HFFc6 (cell line): ENCODE data around the gene KISS1R. TPM values are rescaled to one million over a fixed set of nuclear protein-coding genes. Genes with fewer than 3 reads are reported as not detected.

Source experiments
- DNase-seq: peaks from one replicate; pipeline ENCODE4 v3.0.0-alpha.2; 2018
- H3K27ac Mint-ChIP-seq: 2 replicates; pipeline ENCODE4 v1.8.0; 2020; ENCODE audit warnings: mild to moderate bottlenecking, mixed read lengths
- H3K27me3 Mint-ChIP-seq: 2 replicates; pipeline ENCODE4 v1.8.0; 2021; ENCODE audit warnings: mild to moderate bottlenecking, moderate library complexity, mixed read lengths; ENCODE audit not compliant: insufficient read depth
- H3K36me3 Mint-ChIP-seq: 2 replicates; pipeline ENCODE4 v1.8.0; 2021; ENCODE audit warnings: low read depth, mixed read lengths
- H3K4me1 Mint-ChIP-seq: 2 replicates; pipeline ENCODE4 v1.8.0; 2020; ENCODE audit warnings: low read depth, mixed read lengths
- H3K4me3 Mint-ChIP-seq: 2 replicates; pipeline ENCODE4 v1.8.0; 2020; ENCODE audit warnings: mild to moderate bottlenecking, moderate library complexity, mixed read lengths
- H3K9me3 Mint-ChIP-seq: 2 replicates; pipeline ENCODE4 v1.8.0; 2020; ENCODE audit warnings: mild to moderate bottlenecking, mixed read lengths
- CTCF ChIP-seq: fragments of 200-600 bp; sonication (generic); IDR thresholded peaks from 2 replicates; pipeline ENCODE4 v1.5.0; 2021; ENCODE audit warnings: antibody characterized with exemption, mild to moderate bottlenecking
- total RNA-seq, 6 experiments: library from RNA; stranded (reverse); fragmentation: NEBNext Ultra II Directional; extraction: Animal tissue kit (Norgen Biotek cat#: 25700); gene quantifications; 2 replicates in 1 of 6; 3 replicates in 5 of 6; pipeline ENCODE4 v1.2.3, GENCODE V29; 2021

KISS1R gene
- total RNA-seq, 6 experiments from 2014 or later = not detected

DNA sequence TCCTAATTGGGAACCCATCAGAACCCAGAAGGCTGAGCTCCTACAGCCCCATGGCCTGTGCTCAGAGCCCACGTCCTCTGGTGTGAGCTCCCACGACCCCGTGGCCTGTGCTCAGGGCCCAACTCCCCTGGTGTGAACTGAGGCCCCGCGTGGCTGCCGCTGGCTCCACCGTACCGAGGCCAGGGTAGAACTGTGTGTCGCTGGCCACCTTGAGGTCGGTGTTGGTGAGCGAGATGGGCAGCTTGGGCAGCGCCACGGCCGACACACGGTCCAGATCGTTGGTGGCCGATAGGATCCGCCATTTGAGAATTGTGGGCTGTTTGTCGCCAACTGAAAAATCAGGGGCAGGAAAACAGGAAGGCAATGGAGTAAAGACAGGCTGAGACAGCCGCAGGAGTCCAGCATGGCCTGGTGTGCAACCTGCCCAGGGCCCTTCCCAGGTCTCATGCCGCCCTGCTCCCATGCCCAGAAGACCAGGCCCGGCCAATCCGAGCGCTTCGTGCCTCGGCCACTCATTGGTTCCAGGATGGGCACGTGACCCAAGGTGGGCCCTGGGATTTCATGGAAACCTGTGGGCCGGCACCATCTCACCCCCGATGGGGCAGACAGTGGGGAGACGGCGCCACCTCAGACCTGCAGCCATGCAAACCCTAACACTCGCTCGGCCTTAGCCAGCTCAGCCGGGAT is 35.6 kb upstream of the KISS1R start:
- no peak overlapping the region for H3K27ac Mint-ChIP-seq
- TF ChIP-seq CTCF = no peak
- peaks cover 17% of the 10 kb centered on the region for H3K36me3 Mint-ChIP-seq
- H3K27me3 Mint-ChIP-seq = no peaks in the 10 kb centered on the region
- no peaks in the 10 kb centered on the region for H3K9me3 Mint-ChIP-seq
- DNase-seq = no peak
- no peaks in the 10 kb centered on the region for H3K4me1 Mint-ChIP-seq
- no peak overlapping the region for H3K4me3 Mint-ChIP-seq

DNA sequence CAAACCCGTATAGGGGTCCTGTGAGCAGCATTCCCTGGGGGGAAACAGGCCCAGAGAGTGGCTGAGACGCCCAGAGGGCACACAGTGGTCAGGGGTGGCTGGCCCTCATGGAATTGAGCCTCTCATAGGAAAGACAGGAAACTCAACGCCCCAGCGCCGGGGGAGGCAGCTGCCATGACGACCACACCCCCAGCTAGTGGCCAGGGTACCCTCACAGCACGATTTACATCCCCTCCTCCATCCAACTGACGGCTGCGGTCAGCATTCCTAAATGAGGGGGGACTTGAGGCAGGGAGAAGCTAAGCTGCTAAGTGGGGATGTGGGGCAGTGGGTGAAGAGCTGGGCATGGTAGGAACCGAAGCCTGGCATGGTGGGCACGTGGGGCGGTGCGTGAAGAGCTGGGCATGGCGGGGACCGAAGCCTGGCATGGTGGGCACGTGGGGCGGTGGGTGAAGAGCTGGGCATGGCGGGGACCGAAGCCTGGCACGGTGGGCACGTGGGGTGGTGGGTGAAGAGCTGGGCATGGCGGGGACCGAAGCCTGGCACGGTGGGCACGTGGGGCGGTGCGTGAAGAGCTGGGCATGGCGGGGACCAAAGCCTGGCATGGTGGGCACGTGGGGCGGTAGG is 34.1 kb upstream of the KISS1R start:
- Mint-ChIP-seq H3K9me3 (no peaks in the 10 kb centered on the region), H3K4me3 (no peak overlapping the region), H3K36me3 (peaks cover 17% of the 10 kb centered on the region), H3K27me3 (no peaks in the 10 kb centered on the region), H3K4me1 (no peaks in the 10 kb centered on the region), H3K27ac (no peak overlapping the region)
- TF ChIP-seq CTCF = no peak
- DNase-seq = no peak

DNA sequence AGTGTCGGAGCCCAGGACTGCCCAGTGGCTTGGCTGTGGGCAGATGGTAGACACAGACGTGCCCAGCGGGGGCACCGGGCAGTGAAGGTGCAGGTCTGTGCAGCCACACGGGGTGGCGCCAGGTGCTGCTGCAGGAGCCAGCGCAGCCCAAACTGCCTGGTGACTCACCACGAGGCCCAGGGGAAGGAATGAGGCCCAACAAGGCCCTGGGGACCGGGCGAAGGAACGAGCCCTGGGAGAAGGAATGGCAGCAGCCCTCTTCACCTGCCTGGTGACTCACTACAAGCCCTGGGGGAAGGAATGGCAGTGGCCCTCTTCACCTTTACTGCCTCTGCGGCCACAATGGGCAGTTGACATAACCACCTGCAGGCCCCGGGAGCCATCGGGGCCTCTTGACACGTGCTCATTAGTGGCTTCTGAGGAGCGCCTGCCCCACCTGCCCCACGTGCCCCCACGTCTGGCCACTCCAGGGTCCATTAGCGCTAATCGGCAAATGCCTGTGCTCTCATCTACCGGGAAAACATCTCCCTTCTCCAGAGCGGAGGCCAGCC is 33.4 kb upstream of the KISS1R start:
- Mint-ChIP-seq H3K36me3 (peaks cover 17% of the 10 kb centered on the region), H3K9me3 (no peaks in the 10 kb centered on the region), H3K27me3 (no peaks in the 10 kb centered on the region), H3K4me3 (no peak overlapping the region), H3K4me1 (no peaks in the 10 kb centered on the region), H3K27ac (no peak overlapping the region)
- TF ChIP-seq CTCF = no peak
- no peak for DNase-seq

DNA sequence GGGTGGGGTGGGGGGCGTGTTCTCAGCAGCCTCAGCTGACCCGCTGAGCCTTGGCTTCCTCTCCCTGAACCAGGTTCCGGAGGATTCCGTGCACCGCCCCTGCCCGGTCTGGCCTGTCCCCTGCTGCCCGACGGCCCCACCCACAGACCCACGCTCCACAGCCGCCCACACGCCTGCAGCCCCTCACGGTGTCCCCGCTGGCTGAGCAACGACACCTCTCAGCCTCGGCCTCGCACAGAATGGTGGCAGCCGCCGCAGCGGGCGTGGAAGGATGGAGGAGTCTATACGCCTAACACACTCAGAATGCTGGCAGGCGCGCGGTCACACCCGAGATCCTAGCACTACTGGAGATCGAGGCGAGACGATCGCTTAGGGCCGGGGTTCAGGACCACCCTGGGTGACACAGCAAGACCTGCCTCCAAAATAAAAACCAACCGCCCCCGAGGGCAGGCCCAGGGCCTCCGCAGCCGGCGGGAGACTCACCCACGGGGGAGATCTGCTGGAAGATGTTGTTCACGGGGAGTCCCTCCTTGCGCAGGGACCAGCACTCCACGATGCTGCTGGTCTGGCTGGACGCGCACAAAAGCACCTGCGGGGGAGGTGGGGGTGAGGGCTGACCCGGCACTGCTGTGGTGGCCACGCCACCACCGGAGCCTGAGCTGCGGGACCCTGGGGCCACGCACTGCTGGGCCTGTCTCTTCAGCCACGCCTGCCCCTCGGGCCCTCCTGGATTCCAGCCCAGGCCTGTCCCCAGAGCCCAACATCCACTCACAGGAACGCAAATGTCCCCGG is 32.5 kb upstream of the KISS1R start:
- Mint-ChIP-seq H3K27me3 (no peaks in the 10 kb centered on the region; the same call in 1 of the 2 replicates), H3K27ac (no peak overlapping the region), H3K9me3 (no peaks in the 10 kb centered on the region), H3K4me3 (no peak overlapping the region), H3K36me3 (peaks cover 17% of the 10 kb centered on the region), H3K4me1 (no peaks in the 10 kb centered on the region)
- DNase-seq = no peak
- no peak for TF ChIP-seq CTCF

- H3K27me3 Mint-ChIP-seq = no peaks in the 10 kb centered on the region; the same call in 1 of the 2 replicates
- H3K4me3 Mint-ChIP-seq = no peak overlapping the region
- TF ChIP-seq CTCF = no peak
- DNase-seq = no peak
- H3K4me1 Mint-ChIP-seq = no peaks in the 10 kb centered on the region
- no peak overlapping the region for H3K27ac Mint-ChIP-seq
- H3K36me3 Mint-ChIP-seq = peaks cover 17% of the 10 kb centered on the region
- no peaks in the 10 kb centered on the region for H3K9me3 Mint-ChIP-seq
These were observed 31.5 kb upstream of the KISS1R start for GRCh38 chr19:885536-886224.
